ENCODE measurements around the gene NCBP2.

NCBP2 gene

GRCh38 chr3:196942226-196942914 is at the start of gene NCBP2:
TSS of gene NCBP2 (minus strand) at chr3:196942528. CDS start at chr3:196942503, 25 bp downstream.
- peak; percentile 100 for DNase-seq

- no peak for DNase-seq
These were observed 49.5 kb upstream of the NCBP2 start for GRCh38 chr3:196991581-196992460.

DNA sequence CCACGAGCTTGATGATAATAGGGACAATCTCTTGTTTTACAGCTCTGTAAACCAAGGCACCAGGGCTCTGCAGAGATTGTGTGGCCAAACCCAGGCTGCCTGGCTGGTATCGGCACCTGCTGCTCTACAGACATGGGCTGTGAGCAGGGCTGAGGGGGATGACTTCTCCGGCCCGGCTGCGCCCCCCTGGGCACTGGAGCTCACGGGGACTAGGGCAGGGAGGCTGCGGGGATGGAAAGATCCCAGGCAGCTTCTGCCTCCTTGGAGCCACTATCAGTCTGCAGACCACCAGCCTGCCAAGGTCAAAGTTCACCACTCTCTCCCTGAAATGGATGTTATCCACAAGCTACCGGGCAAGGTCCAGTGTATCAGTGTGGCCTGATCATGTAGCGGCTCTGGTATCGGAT is 48.3 kb upstream of the NCBP2 start:
- no peak for DNase-seq

GRCh38 chr3:196989721-196990262 is 47.5 kb upstream of the NCBP2 start:
- no peak for DNase-seq

DNA sequence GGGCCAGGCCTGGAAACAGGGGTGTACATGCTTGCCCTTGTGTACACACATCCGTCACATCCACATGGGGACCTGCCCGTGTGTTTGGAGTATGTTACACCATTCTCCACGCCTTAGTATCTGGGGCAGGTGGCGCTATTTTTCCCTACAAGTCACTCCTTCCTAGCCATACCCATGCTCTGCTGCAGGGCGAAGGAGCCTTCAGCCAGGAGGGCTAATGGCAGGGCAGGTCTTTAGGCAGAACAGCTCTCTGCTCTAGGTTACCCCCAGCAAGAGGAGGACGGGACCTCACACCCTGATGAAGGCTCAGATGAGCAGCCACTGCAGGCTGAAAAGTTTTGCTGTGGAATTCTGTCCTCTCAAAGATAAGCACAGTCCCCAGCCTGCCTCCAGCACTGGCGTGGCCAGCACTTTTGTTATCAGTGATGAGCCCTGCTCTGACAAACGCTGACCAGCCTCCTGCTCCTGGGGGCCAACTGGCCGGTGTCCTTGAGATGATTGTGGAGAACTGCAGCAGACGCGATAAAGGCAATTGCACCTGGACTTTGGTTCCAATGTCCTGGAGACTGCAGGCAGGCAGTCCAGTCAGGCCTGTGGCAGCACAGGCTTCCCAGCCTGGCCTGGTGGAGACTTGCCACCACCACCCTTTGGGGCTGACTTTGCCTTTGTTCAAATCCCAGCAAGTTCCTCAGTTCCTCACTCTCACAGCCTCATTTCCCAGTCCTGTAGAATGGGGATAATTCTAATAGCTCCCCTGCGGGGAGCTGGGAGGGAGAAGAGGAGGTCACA is 46.1 kb upstream of the NCBP2 start:
- no peak for DNase-seq

DNA sequence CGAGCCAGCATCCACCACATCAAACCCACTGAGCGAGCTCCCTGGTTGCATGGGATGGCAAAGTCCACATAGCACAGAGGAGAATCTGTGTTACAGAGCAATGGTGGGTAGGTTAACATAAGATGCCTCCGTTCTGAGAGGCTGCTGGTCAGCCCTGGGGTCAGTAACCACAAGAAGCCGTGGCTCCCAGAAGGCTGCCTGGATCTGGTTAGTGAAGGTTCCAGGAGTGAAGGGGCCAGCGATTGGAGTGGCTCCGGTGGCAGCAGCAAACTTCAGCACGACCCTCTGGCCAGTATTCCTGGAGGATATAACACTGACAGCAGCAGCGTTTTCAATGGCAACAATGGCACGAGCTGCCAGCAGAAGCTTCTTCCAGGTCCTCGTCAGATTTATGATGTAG is 44.7 kb upstream of the NCBP2 start:
- no peak for DNase-seq

DNA sequence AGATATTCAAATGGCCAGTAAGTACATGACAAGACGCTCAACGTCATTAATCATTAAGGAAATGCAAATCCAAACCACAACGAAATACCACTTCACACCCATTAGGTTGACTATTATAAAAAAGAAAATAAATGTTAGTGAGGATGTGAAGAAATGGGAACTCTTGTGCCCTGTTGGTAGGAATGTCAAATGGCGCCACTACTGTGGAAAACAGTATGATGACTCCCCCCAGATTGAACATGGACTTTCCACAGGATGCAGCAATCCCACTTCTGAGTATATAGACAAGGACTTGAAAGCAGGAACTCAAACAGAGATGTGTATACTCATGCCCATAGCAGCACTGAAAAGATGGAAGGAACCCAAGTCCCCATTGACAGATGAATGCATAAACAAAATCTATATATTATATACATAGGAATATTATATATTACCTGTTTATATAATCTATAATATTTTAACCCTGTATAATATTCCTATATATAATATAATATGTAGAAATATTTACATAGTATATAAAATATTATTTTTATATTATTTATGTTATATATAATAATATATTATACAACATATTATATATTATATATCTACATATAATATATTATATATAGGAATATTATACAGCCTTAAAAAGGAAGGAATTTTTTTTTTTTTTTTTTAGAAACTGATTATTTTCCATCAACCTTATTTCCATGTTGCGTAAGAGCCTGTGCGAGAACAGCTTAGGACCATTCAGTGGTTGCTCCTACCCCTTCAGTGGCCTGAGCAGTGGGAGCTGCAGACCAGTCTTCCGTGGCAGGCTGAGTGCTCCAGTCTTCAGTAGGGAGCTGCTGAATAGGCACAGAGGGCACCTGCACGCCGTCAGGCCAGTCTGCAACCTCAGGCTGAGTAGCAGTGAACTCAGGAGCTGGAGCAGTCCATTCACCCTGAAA is 43.9 kb upstream of the NCBP2 start:
- no peak for DNase-seq

GRCh38 chr3:196985298-196985697 is 43.0 kb upstream of the NCBP2 start:
- DNase-seq, result no peak

DNA sequence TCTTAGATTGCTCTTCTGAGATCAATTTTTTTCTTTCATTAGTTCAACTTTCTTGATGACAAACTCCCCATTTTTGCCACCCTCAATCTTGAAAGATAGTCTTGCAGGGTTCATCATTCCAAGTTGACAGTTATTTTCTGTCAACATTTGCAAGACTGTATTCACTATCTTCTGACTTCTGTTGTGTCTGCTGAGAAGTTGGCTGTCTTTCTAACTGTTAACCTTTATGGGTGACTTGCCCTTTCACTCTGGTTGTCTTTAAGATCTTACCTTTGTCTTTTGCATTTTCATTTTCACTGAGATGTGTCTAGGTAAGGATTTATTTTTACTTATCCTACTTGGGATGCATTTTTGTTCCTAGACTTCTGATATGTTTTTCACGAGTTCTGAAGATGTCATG is 40.9 kb upstream of the NCBP2 start:
- DNase-seq, result no peak

- no peak for DNase-seq
These were observed 39.3 kb upstream of the NCBP2 start for GRCh38 chr3:196981657-196982056.

GRCh38 chr3:196979545-196979944 is 37.2 kb upstream of the NCBP2 start:
- no peak for DNase-seq

GRCh38 chr3:196976941-196977340 is 34.6 kb upstream of the NCBP2 start:
- no peak for DNase-seq

GRCh38 chr3:196975349-196975748 is 33.0 kb upstream of the NCBP2 start:
- DNase-seq, result no peak

GRCh38 chr3:196974661-196975060 is 32.3 kb upstream of the NCBP2 start:
- no peak for DNase-seq

DNA sequence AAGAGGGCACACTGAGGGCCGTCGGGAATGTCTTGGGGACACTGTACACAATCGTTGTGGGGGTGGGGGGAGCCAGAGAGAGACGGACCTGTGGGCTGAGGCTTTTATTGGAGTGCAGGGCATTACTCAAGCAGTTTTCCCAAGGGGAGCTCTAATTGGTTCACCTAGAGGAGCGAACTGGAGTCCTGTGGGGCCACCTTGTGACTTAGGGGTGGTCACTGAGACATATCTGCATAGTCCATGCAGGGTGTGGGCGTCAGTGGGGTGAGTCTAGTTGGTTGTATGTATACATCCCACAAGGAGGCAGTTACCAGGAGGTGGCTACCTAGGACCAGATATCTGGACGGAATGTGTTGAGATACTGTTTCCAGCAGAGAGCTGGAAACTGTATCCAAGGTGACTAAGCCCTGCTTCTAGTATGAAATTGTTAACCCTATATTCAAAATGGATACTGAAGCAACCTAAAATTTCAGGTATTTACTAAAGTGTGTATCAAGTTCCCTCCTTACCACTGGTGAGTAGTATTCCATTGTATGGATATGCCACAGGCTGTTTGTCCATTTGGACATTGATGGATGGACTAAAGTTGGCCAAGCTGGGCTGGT is 28.9 kb upstream of the NCBP2 start:
- DNase-seq, result no peak

- no peak for DNase-seq
These were observed 28.3 kb upstream of the NCBP2 start for GRCh38 chr3:196970547-196971093.

- peak; percentile 47 to 51 for DNase-seq
These were observed 27.6 kb upstream of the NCBP2 start for GRCh38 chr3:196969660-196970546.

DNA sequence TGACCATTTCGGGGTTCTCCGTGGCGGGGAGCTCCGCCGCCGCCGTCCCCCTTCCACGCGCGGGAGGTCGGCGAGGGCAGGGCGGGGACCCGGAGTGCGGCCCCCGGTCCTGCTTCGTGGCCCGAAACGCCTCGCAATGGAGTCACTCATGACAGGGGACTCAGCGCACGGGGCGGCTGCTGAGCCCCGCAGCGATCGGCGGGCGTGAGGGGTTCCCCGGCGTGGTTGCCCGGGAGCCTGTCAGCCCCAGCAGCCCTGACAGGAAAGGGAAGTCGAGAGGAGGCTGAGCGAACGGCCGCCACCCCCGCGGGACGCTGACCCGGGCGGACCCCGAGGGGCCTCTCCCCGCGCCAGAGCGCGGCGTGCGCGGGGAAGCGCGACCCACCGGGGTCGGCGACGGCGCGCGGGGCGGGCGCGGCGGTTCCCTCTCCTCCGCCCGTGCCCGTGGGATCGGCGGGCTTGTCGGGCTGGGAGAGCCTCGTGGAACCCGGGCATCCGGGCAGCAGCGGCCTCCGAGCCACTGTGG is 26.9 kb upstream of the NCBP2 start:
- DNase-seq, result peak in 1 of 2 experiments; percentile 16

DNA sequence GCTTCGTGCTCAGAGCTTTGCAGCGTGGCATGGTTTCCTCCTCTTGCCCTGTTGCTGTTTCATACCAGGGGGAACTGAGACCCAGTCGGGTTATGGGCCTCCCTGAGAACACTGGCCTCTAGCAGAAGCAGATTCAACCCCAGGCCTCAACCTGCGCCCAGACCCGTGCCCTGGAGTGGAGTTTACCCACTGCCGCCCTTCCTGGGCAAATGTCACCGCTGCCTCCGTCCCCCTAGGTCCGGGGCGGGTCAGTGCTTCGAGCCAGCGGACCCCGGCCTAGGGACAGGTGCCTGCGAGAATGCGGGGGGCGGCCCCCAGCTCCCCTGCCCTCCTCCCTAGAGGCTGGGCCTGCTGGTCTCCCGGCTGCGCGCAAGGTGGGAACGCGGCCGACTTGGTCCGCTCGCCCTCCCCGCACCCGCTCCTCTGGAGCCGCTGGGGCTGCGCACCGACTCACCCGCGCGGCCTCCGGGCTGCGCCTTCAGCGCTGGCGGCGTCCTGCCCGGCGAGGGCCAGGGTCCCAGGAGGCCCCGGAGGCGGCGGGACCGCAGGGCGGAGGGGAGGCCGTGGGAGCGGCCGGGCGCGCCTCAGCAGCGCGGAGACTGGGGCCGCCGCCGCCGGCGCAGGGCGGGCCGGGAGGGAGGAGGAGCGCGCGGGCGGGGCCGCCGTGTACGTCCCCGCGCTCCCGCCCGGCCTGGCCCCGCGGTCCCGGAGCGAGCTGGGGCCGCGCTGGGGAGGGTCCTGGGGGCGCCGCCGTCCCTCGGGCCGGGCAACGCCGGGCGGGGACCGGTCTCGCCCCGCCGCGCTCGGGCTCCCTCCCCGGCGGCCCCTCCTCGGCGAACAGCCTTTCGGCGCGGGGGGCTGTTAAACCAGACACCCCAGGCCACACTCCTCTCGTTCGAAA is 26.2 kb upstream of the NCBP2 start, which contains the start of gene PIGZ:
PIGZ (minus strand) TSS at position 601 of the 901 bp plus-strand sequence. CDS start 16,802 bp downstream, outside the sequence.
- DNase-seq, result peak in 1 of 2 experiments; percentile 15
